ENCODE results near the gene SLC39A8.
"Not testable (repeated sequence)": the region's sequence is repeated elsewhere in the genome, so short reads cannot be mapped to it uniquely, and the experiment has no call there.

DNA sequence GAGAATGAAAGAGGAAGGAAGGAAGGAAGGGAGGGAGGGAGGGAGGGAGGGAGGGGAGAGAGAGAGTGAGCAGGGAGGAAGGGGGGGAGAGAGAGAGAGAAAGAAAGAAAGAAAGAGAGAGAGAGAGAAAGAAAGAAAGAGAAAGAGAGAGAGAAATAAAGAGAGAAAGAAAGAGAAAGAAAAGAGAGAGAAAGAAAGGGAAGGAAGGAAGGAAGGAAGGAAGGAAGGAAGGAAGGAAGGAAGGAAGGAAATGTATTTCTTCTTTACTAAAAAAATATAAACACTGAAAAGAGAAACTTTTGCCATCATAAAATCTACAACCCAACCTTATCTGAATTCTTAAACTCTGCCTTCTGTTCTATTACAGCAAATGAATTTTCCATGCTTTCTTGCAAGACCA is 12.4 kb upstream of the SLC39A8 start:
- TF ChIP-seq, protein P1, sequence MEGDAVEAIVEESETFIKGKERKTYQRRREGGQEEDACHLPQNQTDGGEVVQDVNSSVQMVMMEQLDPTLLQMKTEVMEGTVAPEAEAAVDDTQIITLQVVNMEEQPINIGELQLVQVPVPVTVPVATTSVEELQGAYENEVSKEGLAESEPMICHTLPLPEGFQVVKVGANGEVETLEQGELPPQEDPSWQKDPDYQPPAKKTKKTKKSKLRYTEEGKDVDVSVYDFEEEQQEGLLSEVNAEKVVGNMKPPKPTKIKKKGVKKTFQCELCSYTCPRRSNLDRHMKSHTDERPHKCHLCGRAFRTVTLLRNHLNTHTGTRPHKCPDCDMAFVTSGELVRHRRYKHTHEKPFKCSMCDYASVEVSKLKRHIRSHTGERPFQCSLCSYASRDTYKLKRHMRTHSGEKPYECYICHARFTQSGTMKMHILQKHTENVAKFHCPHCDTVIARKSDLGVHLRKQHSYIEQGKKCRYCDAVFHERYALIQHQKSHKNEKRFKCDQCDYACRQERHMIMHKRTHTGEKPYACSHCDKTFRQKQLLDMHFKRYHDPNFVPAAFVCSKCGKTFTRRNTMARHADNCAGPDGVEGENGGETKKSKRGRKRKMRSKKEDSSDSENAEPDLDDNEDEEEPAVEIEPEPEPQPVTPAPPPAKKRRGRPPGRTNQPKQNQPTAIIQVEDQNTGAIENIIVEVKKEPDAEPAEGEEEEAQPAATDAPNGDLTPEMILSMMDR (IDR thresholded peaks at IDR 0.05) = not testable (repeated sequence)
- not testable (repeated sequence) for TF ChIP-seq POLR2A (IDR thresholded peaks at IDR 0.05)

All from vagina (tissue), 2 donors.